ENCODE measurements around the gene ID4.

Gene ID4

GRCh38 chr6:19836799-19837510, at the start of gene ID4:
Gene ID4, plus strand, starts transcription at chr6:19837370. Its CDS starts 385 bp downstream, at chr6:19837755.
- H3K4me3 ChIP-seq (ENCODE audit: low read depth, low read length) = peak within 1 kb of the TSS; percentile 64
- in situ Hi-C loops (cut with HindIII; ENCODE audit: low sequenced_read_pairs) = no loop called here
- peak; percentile 96 for DNase-seq (ENCODE audit: low read depth, low spot score)
- TF ChIP-seq CTCF (IDR thresholded peaks at IDR 0.05; ENCODE audit: low read depth, low read length) = no peak

- in situ Hi-C loops (cut with HindIII; ENCODE audit: low sequenced_read_pairs) = no loop called here
- H3K4me3 ChIP-seq (ENCODE audit: low read depth, low read length) = no peak overlapping the region
- DNase-seq (ENCODE audit: low read depth, low spot score) = no peak
- no peak for TF ChIP-seq CTCF (IDR thresholded peaks at IDR 0.05; ENCODE audit: low read depth, low read length)
Observed at GRCh38 chr6:19788686-19789085, 48.5 kb upstream of the ID4 start.

GRCh38 chr6:19789100-19789803, 47.9 kb upstream of the ID4 start:
- no peak for TF ChIP-seq CTCF (IDR thresholded peaks at IDR 0.05; ENCODE audit: low read depth, low read length)
- in situ Hi-C loops (cut with HindIII; ENCODE audit: low sequenced_read_pairs) = no loop called here
- H3K4me3 ChIP-seq (ENCODE audit: low read depth, low read length) = no peak overlapping the region
- no peak for DNase-seq (ENCODE audit: low read depth, low spot score)

GRCh38 chr6:19791267-19791666, 45.9 kb upstream of the ID4 start:
- DNase-seq (ENCODE audit: low read depth, low spot score) = no peak
- in situ Hi-C loops (cut with HindIII; ENCODE audit: low sequenced_read_pairs) = no loop called here
- H3K4me3 ChIP-seq (ENCODE audit: low read depth, low read length) = no peak overlapping the region
- TF ChIP-seq CTCF (IDR thresholded peaks at IDR 0.05; ENCODE audit: low read depth, low read length) = no peak

GRCh38 chr6:19795211-19795610, 42.0 kb upstream of the ID4 start:
- peak; percentile 9 for DNase-seq (ENCODE audit: low read depth, low spot score)
- no peak for TF ChIP-seq CTCF (IDR thresholded peaks at IDR 0.05; ENCODE audit: low read depth, low read length)
- in situ Hi-C loops (cut with HindIII; ENCODE audit: low sequenced_read_pairs) = no loop called here
- no peak overlapping the region for H3K4me3 ChIP-seq (ENCODE audit: low read depth, low read length)

- DNase-seq (ENCODE audit: low read depth, low spot score) = no peak
- H3K4me3 ChIP-seq (ENCODE audit: low read depth, low read length) = no peak overlapping the region
- in situ Hi-C loops (cut with HindIII; ENCODE audit: low sequenced_read_pairs) = no loop called here
- TF ChIP-seq CTCF (IDR thresholded peaks at IDR 0.05; ENCODE audit: low read depth, low read length) = no peak
Observed at GRCh38 chr6:19796452-19796851, 40.7 kb upstream of the ID4 start.

All from astrocyte of the spinal cord (primary cell).